ENCODE data around the gene YTHDC2. TPM values are rescaled to one million over a fixed set of nuclear protein-coding genes. Genes with fewer than 3 reads are reported as not detected.
A peak's percentile ranks its signal among the peaks of the same experiment; 100 is the strongest.

Gene YTHDC2
- 10.2 TPM for total RNA-seq
- polyA plus RNA-seq: 16.7 TPM
- long read RNA-seq, donor 1: 0 reads
- long read RNA-seq, donor 2: 0 reads
- long read RNA-seq, donor 3: 0 reads
- long read RNA-seq, donor 4: 0 reads
- long read RNA-seq, donor 5: 0 reads
- long read RNA-seq, donor 6, partial matches to known transcripts: 0 of 1 reads
- long read RNA-seq, donor 6, other reads (novel, unspliced or antisense): 0 of 1 reads
- long read RNA-seq, donor 7, full-length matches to known transcripts: 1 of 1 reads
- long read RNA-seq, donor 7, partial matches to known transcripts: 0 of 1 reads
- long read RNA-seq, donor 7, other reads (novel, unspliced or antisense): 0 of 1 reads
- long read RNA-seq, donor 8, full-length matches to known transcripts: 1 of 1 reads
- long read RNA-seq, donor 8, partial matches to known transcripts: 0 of 1 reads
- long read RNA-seq, donor 8, other reads (novel, unspliced or antisense): 0 of 1 reads
- long read RNA-seq, donor 9: 0 reads
- long read RNA-seq, donor 10: 0 reads

GRCh38 chr5:113513384-113514288 lies at the start of gene YTHDC2:
YTHDC2 (plus strand) TSS chr5:113513694; CDS start chr5:113513896, 202 bp downstream.
- H3K4me1 ChIP-seq (ENCODE audit: control insufficient read depth in 2 of 2, insufficient read depth in 2 of 2, low read length in 2 of 2): peaks cover 4 to 5% of the 10 kb centered on the region in 2 donors
- H3K9me3 ChIP-seq (ENCODE audit: control insufficient read depth in 2 of 2, insufficient read depth in 1 of 2, low read length in 1 of 2): no peaks in the 10 kb centered on the region
- H3K36me3 ChIP-seq (ENCODE audit: control insufficient read depth in 2 of 2, insufficient read depth in 2 of 2, low read length in 1 of 2): peaks cover 0 to 7% of the 10 kb centered on the region in 2 donors
- peak within 1 kb of the TSS; percentile 74 to 87 for H3K27ac ChIP-seq (ENCODE audit: low read depth in 1 of 2, low read length in 1 of 2)
- 2% methylated on average over 72 of the region's 72 CpGs for WGBS
- peaks cover 0 to 5% of the 10 kb centered on the region in 2 donors for H3K27me3 ChIP-seq (ENCODE audit: control insufficient read depth in 2 of 2, insufficient read depth in 1 of 2, low read length in 1 of 2)
- DNase-seq (ENCODE audit: low read depth in 6 of 9, low spot score in 9 of 9): peak; percentile 49 to 89 (median 72)
- H3K4me3 ChIP-seq (ENCODE audit: low read length in 2 of 2): peak within 1 kb of the TSS; percentile 82 to 87

GRCh38 chr5:113474100-113474728 lies 39.3 kb upstream of the YTHDC2 start:
- no peak for DNase-seq (ENCODE audit: low read depth in 6 of 9, low spot score in 9 of 9)
- Histone ChIP-seq H3K4me3 (ENCODE audit: low read length in 2 of 2) (no peak overlapping the region), H3K4me1 (ENCODE audit: control insufficient read depth in 2 of 2, insufficient read depth in 2 of 2, low read length in 2 of 2) (no peaks in the 10 kb centered on the region), H3K9me3 (ENCODE audit: control insufficient read depth in 2 of 2, insufficient read depth in 1 of 2, low read length in 1 of 2) (peaks cover 0 to 5% of the 10 kb centered on the region in 2 donors), H3K27ac (ENCODE audit: low read depth in 1 of 2, low read length in 1 of 2) (no peak overlapping the region), H3K36me3 (ENCODE audit: control insufficient read depth in 2 of 2, insufficient read depth in 2 of 2, low read length in 1 of 2) (no peaks in the 10 kb centered on the region), H3K27me3 (ENCODE audit: control insufficient read depth in 2 of 2, insufficient read depth in 1 of 2, low read length in 1 of 2) (peaks cover 0 to 2% of the 10 kb centered on the region in 2 donors)
- 50% methylated on average over 5 of the region's 5 CpGs for WGBS

DNA sequence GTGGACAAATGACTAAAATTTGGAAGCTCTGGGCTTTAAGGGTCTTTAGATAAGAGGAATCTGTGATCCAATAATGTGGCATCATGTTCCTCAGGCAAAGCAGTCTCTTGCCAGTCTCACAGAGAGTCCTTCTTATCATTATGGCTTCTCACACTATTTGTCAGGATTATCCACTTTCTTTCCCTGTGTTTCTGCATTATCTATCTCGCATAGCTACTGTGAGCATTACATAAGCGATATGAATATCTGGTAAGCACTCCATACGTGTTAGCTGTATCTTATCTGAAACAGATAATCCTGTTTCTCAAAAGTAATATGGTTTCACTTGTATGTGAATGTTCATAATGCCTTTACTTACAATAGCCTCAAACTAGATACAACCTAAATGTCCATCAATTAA lies 34.8 kb upstream of the YTHDC2 start:
- WGBS: 91% methylated on average over 3 of the region's 3 CpGs
- no peak for DNase-seq (ENCODE audit: low read depth in 6 of 9, low spot score in 9 of 9)

DNA sequence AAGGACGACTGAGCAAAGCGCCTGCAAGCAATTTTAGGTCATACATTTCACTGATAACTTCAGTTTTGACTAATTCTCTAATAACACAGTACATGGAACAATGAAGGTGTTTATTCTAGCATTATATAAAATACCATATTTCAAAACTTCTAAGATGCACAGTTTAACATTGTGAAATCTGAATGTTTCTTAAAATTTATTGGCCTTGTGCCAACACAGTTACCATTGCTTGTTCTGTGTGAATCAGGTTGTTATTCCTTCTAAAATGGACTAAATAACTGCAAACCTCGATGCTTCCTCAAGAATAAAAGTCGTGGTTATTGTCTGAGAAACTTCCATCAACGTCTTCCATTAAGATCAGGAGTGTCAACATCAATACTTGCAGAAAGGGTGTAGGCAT lies 33.3 kb upstream of the YTHDC2 start:
- Histone ChIP-seq H3K27ac (ENCODE audit: low read depth in 1 of 2, low read length in 1 of 2) (no peak overlapping the region), H3K4me3 (ENCODE audit: low read length in 2 of 2) (no peak overlapping the region), H3K27me3 (ENCODE audit: control insufficient read depth in 2 of 2, insufficient read depth in 1 of 2, low read length in 1 of 2) (peaks cover 2 to 9% of the 10 kb centered on the region in 2 donors), H3K4me1 (ENCODE audit: control insufficient read depth in 2 of 2, insufficient read depth in 2 of 2, low read length in 2 of 2) (no peaks in the 10 kb centered on the region), H3K9me3 (ENCODE audit: control insufficient read depth in 2 of 2, insufficient read depth in 1 of 2, low read length in 1 of 2) (no peaks in the 10 kb centered on the region), H3K36me3 (ENCODE audit: control insufficient read depth in 2 of 2, insufficient read depth in 2 of 2, low read length in 1 of 2) (no peaks in the 10 kb centered on the region)
- 78% methylated on average over 5 of the region's 5 CpGs for WGBS
- no peak for DNase-seq (ENCODE audit: low read depth in 6 of 9, low spot score in 9 of 9)

More for the DNA sequence above, 34.8 kb upstream of the YTHDC2 start:
- no peak overlapping the region for H3K4me3 ChIP-seq (ENCODE audit: low read length in 2 of 2)
- no peaks in the 10 kb centered on the region for H3K36me3 ChIP-seq (ENCODE audit: control insufficient read depth in 2 of 2, insufficient read depth in 2 of 2, low read length in 1 of 2)
- no peak overlapping the region for H3K27ac ChIP-seq (ENCODE audit: low read depth in 1 of 2, low read length in 1 of 2)
- H3K9me3 ChIP-seq (ENCODE audit: control insufficient read depth in 2 of 2, insufficient read depth in 1 of 2, low read length in 1 of 2): no peaks in the 10 kb centered on the region
- H3K27me3 ChIP-seq (ENCODE audit: control insufficient read depth in 2 of 2, insufficient read depth in 1 of 2, low read length in 1 of 2): peaks cover 0 to 3% of the 10 kb centered on the region in 2 donors
- no peaks in the 10 kb centered on the region for H3K4me1 ChIP-seq (ENCODE audit: control insufficient read depth in 2 of 2, insufficient read depth in 2 of 2, low read length in 2 of 2)

GRCh38 chr5:113487416-113487780 lies 26.1 kb upstream of the YTHDC2 start:
- H3K36me3 ChIP-seq (ENCODE audit: control insufficient read depth in 2 of 2, insufficient read depth in 2 of 2, low read length in 1 of 2): no peaks in the 10 kb centered on the region
- WGBS: 8% methylated on average over 18 of the region's 18 CpGs
- peaks cover 0 to 14% of the 10 kb centered on the region in 2 donors for H3K4me1 ChIP-seq (ENCODE audit: control insufficient read depth in 2 of 2, insufficient read depth in 2 of 2, low read length in 2 of 2)
- peaks cover 34 to 67% of the 10 kb centered on the region in 2 donors for H3K27me3 ChIP-seq (ENCODE audit: control insufficient read depth in 2 of 2, insufficient read depth in 1 of 2, low read length in 1 of 2)
- peak overlapping the region in 1 of 2 donors; percentile 2 for H3K27ac ChIP-seq (ENCODE audit: low read depth in 1 of 2, low read length in 1 of 2)
- DNase-seq (ENCODE audit: low read depth in 6 of 9, low spot score in 9 of 9): peak in 1 of 9 donors; percentile 5
- H3K4me3 ChIP-seq (ENCODE audit: low read length in 2 of 2): peak overlapping the region; percentile 33 to 35
- peaks cover 3 to 15% of the 10 kb centered on the region in 2 donors for H3K9me3 ChIP-seq (ENCODE audit: control insufficient read depth in 2 of 2, insufficient read depth in 1 of 2, low read length in 1 of 2)

- DNase-seq (ENCODE audit: low read depth in 6 of 9, low spot score in 9 of 9): peak in 3 of 9 donors; percentile 18 to 28 (median 26)
- H3K36me3 ChIP-seq (ENCODE audit: control insufficient read depth in 2 of 2, insufficient read depth in 2 of 2, low read length in 1 of 2): no peaks in the 10 kb centered on the region
- H3K27ac ChIP-seq (ENCODE audit: low read depth in 1 of 2, low read length in 1 of 2): peak within 1 kb of the TSS in 1 of 2 donors; percentile 2
- H3K4me1 ChIP-seq (ENCODE audit: control insufficient read depth in 2 of 2, insufficient read depth in 2 of 2, low read length in 2 of 2): peaks cover 0 to 14% of the 10 kb centered on the region in 2 donors
- 2% methylated on average over 86 of the region's 86 CpGs for WGBS
- peaks cover 34 to 67% of the 10 kb centered on the region in 2 donors for H3K27me3 ChIP-seq (ENCODE audit: control insufficient read depth in 2 of 2, insufficient read depth in 1 of 2, low read length in 1 of 2)
- peak within 1 kb of the TSS; percentile 33 to 35 for H3K4me3 ChIP-seq (ENCODE audit: low read length in 2 of 2)
- peaks cover 3 to 15% of the 10 kb centered on the region in 2 donors for H3K9me3 ChIP-seq (ENCODE audit: control insufficient read depth in 2 of 2, insufficient read depth in 1 of 2, low read length in 1 of 2)
Observed at GRCh38 chr5:113487781-113488644, 25.5 kb upstream of the YTHDC2 start, which contains the start of gene MCC. MCC (minus strand) TSS chr5:113488453.

- Histone ChIP-seq H3K27me3 (ENCODE audit: control insufficient read depth in 2 of 2, insufficient read depth in 1 of 2, low read length in 1 of 2) (peaks cover 34 to 66% of the 10 kb centered on the region in 2 donors), H3K27ac (ENCODE audit: low read depth in 1 of 2, low read length in 1 of 2) (no peak overlapping the region), H3K36me3 (ENCODE audit: control insufficient read depth in 2 of 2, insufficient read depth in 2 of 2, low read length in 1 of 2) (no peaks in the 10 kb centered on the region), H3K4me1 (ENCODE audit: control insufficient read depth in 2 of 2, insufficient read depth in 2 of 2, low read length in 2 of 2) (peaks cover 0 to 14% of the 10 kb centered on the region in 2 donors), H3K4me3 (ENCODE audit: low read length in 2 of 2) (peak overlapping the region; percentile 32 to 35), H3K9me3 (ENCODE audit: control insufficient read depth in 2 of 2, insufficient read depth in 1 of 2, low read length in 1 of 2) (peaks cover 3 to 15% of the 10 kb centered on the region in 2 donors)
- DNase-seq (ENCODE audit: low read depth in 6 of 9, low spot score in 9 of 9): no peak
- 29% methylated on average over 20 of the region's 20 CpGs for WGBS
Observed at GRCh38 chr5:113488645-113489184, 24.8 kb upstream of the YTHDC2 start.

DNA sequence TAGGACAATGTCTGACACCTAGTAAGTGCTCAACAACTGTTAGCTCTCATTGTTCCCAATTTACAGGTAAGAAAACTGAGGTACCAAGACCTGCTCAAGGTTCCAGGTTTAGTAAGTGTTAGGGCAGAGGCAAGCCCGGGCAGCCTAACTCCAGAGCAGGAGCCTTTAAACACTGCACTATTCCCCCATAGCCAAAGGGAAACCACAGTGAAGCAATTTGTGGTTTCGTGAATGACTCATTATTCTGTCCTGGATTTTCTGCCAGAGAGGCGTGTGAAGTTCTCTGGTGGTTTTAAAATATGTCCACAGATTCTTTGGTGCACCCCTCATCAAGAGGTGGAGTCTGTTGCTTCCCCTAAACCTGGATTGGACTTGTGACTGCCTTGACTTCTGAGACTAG lies 24.2 kb upstream of the YTHDC2 start:
- H3K27ac ChIP-seq (ENCODE audit: low read depth in 1 of 2, low read length in 1 of 2): no peak overlapping the region
- no peak overlapping the region for H3K4me3 ChIP-seq (ENCODE audit: low read length in 2 of 2)
- H3K36me3 ChIP-seq (ENCODE audit: control insufficient read depth in 2 of 2, insufficient read depth in 2 of 2, low read length in 1 of 2): no peaks in the 10 kb centered on the region
- WGBS: 1% methylated on average over 3 of the region's 3 CpGs
- peaks cover 3 to 15% of the 10 kb centered on the region in 2 donors for H3K9me3 ChIP-seq (ENCODE audit: control insufficient read depth in 2 of 2, insufficient read depth in 1 of 2, low read length in 1 of 2)
- H3K4me1 ChIP-seq (ENCODE audit: control insufficient read depth in 2 of 2, insufficient read depth in 2 of 2, low read length in 2 of 2): peaks cover 0 to 14% of the 10 kb centered on the region in 2 donors
- DNase-seq (ENCODE audit: low read depth in 6 of 9, low spot score in 9 of 9): peak in 1 of 9 donors; percentile 7
- H3K27me3 ChIP-seq (ENCODE audit: control insufficient read depth in 2 of 2, insufficient read depth in 1 of 2, low read length in 1 of 2): peaks cover 34 to 63% of the 10 kb centered on the region in 2 donors
